ENCODE data around the gene R3HDM4.

R3HDM4 gene

DNA sequence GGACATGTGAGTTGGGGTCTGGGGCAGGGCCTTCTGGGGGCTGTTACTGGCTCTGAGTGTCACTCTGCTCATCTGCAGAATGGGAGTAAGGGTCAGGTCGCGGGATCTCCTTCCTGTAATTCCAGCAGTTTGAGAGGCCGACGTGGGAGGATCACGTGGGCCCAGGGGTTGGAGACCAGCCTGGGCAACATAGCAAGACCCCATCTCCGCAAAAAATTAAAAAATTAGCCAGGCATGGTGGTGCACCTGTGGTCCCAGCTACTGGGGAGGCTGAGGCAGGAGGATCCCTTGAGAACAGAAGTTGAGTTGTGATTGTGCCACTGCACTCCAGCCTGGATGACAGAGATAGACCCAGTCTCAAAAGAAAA lies 16.9 kb upstream of the R3HDM4 start:
- in situ Hi-C loops (cut with MboI; ENCODE audit: low sequenced_read_pairs, unreplicated experiment) = no loop called here
- TF ChIP-seq, protein P1, sequence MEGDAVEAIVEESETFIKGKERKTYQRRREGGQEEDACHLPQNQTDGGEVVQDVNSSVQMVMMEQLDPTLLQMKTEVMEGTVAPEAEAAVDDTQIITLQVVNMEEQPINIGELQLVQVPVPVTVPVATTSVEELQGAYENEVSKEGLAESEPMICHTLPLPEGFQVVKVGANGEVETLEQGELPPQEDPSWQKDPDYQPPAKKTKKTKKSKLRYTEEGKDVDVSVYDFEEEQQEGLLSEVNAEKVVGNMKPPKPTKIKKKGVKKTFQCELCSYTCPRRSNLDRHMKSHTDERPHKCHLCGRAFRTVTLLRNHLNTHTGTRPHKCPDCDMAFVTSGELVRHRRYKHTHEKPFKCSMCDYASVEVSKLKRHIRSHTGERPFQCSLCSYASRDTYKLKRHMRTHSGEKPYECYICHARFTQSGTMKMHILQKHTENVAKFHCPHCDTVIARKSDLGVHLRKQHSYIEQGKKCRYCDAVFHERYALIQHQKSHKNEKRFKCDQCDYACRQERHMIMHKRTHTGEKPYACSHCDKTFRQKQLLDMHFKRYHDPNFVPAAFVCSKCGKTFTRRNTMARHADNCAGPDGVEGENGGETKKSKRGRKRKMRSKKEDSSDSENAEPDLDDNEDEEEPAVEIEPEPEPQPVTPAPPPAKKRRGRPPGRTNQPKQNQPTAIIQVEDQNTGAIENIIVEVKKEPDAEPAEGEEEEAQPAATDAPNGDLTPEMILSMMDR (IDR thresholded peaks at IDR 0.05; ENCODE audit: borderline replicate concordance, control extremely low read depth, extremely low read depth, insufficient read depth, missing control alignments) = no peak
- DNase-seq (ENCODE audit: low spot score) = no peak

DNA sequence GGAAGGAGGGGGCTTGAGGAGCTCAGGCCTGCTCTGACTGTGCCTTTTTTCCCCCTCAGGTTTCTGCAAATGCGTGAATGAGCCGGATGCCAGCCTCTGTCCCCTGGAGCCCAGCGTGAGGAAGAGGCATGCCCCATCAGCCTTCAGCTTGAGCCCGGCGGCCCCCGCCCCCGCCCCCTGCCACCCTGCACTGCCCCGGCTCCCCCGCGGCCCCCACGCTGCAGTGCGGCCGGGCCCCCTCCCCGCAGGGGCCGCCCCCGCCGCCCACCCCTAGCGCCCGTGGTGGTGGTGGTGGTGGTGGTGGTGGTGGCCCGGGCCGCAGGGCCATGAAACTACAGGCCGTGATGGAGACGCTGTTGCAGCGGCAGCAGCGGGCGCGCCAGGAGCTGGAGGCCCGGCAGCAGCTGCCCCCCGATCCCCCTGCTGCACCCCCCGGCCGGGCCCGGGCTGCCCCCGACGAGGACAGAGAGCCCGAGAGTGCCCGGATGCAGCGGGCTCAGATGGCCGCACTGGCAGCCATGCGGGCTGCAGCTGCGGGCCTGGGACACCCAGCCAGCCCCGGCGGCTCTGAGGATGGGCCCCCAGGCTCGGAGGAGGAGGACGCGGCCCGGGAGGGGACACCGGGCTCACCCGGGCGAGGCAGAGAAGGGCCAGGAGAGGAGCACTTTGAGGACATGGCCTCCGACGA lies 16.3 kb upstream of the R3HDM4 start:
- TF ChIP-seq, protein P1 (IDR thresholded peaks at IDR 0.05; ENCODE audit: borderline replicate concordance, control extremely low read depth, extremely low read depth, insufficient read depth, missing control alignments) = no peak
- no peak for DNase-seq (ENCODE audit: low spot score)
- in situ Hi-C loops (cut with MboI; ENCODE audit: low sequenced_read_pairs, unreplicated experiment) = no loop called here

DNA sequence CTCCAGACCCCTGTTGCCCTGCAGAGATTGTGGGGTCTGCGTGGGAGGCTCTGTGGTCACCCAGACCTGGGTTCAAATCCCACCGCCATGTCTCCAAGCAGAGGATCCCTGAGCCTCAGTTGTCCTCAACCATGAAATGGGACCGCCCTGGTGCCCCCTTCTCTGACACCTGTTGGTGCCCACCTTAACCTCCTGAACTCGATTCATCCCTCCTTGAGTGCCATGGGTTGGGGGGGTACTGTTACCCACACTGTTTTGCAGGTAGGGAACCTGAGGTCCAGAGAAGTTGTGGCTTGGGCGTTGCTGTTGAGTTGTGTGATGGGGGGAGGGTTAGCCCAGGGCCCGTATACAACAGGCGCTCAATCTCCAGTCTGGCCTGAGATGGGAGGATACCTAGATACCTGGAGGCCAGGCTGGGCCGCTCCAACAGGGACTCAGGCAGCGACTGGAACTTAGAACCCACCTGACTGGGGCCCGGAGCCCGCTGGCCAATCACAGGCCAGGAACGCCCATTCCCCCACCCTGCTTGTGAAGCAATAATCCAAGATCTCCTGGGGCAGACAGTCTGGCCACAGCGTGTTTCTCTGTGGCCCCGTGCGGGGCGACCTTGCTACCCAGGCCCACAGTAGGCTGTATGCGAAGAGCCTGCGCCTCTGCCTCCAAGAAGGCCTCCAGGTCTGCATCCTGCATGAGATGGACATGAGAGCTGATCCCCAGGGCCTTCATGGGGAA lies 15.6 kb upstream of the R3HDM4 start:
- no peak for DNase-seq (ENCODE audit: low spot score)
- in situ Hi-C loops (cut with MboI; ENCODE audit: low sequenced_read_pairs, unreplicated experiment) = no loop called here
- TF ChIP-seq, protein P1 (IDR thresholded peaks at IDR 0.05; ENCODE audit: borderline replicate concordance, control extremely low read depth, extremely low read depth, insufficient read depth, missing control alignments) = no peak

DNA sequence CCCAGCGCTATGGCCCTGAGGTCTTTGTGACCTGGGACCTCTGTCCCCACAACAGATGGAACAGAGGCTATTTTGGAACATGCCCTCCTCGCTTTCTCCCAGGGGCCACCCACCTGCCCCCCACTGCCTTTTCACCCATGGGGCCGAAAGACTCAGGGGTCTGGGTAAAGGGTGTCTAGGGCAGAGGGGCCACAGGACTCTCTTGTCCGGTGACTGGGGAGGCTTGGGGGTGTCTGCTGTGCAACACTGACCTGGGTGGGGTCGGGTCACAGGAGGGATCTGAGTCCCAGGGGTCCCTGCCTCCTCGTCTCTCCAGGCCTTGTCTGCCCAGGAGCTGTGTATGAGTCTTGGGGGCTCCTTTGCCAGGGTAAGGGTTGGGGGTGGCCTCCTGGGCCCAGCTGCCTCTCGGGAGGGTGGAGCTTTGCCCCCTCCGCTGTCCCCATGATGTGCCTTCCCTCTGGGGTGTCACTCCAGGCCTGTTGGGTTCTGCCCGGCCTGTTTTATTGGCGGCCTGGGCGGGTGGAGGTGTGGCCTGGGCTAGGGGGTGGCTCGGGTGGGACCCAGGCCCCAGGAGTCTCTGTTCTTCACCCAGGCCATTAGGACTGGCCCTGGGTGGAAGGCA lies 14.9 kb upstream of the R3HDM4 start:
- in situ Hi-C loops (cut with MboI; ENCODE audit: low sequenced_read_pairs, unreplicated experiment) = no loop called here
- DNase-seq (ENCODE audit: low spot score) = no peak
- TF ChIP-seq, protein P1 (IDR thresholded peaks at IDR 0.05; ENCODE audit: borderline replicate concordance, control extremely low read depth, extremely low read depth, insufficient read depth, missing control alignments) = no peak

- TF ChIP-seq, protein P1 (IDR thresholded peaks at IDR 0.05; ENCODE audit: borderline replicate concordance, control extremely low read depth, extremely low read depth, insufficient read depth, missing control alignments) = no peak
- in situ Hi-C loops (cut with MboI; ENCODE audit: low sequenced_read_pairs, unreplicated experiment) = no loop called here
- no peak for DNase-seq (ENCODE audit: low spot score)
Observed at GRCh38 chr19:927351-927779, 14.3 kb upstream of the R3HDM4 start.

GRCh38 chr19:926589-927350 lies 13.8 kb upstream of the R3HDM4 start:
- TF ChIP-seq, protein P1 (IDR thresholded peaks at IDR 0.05; ENCODE audit: borderline replicate concordance, control extremely low read depth, extremely low read depth, insufficient read depth, missing control alignments) = no peak
- in situ Hi-C loops (cut with MboI; ENCODE audit: low sequenced_read_pairs, unreplicated experiment) = no loop called here
- peak; percentile 80 for DNase-seq (ENCODE audit: low spot score)
